GM21390 (cell line): Measurements from ENCODE around the gene TAF10.
A peak's percentile ranks its signal among the peaks of the same experiment; 100 is the strongest.

ENCODE experiments used
- ATAC-seq: cut with Tn5 transposase; IDR thresholded peaks from one replicate; pipeline ENCODE4 v1.9.1; 2021; ENCODE audit not compliant: unreplicated experiment

Gene TAF10

GRCh38 chr11:6609502-6610015 lies 2.5 kb downstream of the TAF10 start:
- ATAC-seq, result no peak

DNA sequence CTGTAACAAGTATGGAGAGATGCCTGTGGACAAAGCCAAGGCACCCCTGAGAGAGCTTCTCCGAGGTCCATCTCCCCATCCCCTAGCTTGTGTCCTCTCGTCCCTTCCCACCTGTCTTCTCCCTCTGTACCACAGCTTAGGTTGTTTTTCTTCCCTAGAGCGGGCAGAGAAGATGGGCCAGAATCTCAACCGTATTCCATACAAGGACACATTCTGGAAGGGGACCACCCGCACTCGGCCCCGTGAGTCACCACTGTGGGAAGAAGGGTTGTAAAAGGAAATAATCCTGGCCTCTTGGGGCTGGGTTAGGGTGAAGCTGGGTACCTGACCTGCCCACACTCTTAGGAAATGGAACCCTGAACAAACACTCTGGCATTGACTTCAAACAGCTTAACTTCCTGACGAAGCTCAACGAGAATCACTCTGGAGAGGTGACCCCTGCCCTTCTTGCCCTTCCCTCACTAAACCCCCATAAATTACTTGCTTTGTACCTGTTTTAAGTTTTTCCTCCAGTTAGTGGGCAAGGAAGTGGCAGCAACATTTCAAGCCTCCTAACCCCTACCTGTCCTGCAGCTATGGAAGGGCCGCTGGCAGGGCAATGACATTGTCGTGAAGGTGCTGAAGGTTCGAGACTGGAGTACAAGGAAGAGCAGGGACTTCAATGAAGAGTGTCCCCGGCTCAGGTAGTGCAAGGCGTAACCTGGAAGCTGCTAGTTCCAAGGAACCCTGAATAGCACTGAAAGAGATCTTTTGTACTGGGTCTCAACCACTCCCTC lies 3.1 kb downstream of the TAF10 start:
- ATAC-seq, result no peak

GRCh38 chr11:6608011-6608410 lies 4.0 kb downstream of the TAF10 start:
- ATAC-seq, result no peak

DNA sequence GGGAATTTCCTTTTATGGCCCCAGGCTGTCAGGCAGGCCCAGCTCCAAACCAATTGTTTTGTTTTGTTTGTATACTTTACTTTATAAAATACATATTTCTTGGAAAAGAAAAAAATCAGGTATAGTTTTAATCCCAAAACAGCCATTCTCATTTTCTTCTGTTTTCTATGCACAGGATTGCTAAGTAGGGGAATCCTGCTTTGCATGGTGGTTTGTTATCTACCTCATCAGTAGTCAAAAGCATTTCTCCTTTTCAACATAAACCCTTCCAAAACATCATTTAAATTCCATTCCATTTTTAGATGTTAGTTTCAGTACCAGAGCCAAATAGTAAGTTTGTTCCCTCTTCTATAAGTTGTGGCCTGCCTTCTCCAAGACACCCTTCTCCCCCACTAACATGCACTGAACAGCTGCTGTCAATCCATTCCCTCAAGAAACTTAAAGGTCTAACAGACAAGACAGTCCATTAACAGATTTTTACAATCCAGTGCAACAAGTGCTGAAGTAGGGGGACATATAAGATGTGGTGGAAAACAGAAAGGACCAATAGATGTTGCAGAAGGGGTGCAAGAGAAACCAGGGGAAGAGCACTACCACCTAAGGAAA lies 4.7 kb downstream of the TAF10 start:
- ATAC-seq, result no peak

DNA sequence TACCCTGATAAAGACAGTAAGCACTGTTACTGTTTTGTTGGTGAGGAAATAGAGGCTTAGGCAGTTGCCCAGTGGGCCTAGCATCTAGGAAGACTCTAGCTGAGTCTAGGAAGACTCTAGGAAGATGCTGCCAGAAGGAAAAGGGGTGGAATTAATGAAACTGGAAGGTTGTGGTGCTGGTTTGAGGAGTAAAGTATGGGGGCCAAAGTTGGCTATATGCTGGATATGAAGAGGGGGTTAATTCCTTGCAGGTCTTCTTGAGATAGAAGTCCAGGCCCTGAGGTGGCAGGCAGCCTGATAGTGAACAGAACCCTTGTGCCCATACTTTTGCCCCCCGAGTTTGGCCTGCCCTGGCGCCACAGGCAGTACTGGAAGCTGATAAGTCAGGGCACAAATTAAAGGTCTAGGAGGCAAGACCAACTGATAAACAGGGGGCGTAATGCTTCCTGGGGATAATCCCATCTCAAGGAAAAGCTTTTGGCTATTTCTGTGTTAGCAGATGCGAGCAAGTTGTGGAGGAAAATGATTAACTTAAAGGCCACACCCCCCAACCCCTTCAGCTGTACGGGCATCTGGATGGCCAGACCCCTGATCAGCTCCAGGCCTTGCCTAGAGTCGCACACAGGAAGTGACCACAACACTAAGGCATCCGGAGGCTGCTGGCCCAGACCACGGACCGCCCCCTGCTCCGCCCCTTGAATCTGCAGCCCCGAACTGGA lies 5.4 kb downstream of the TAF10 start:
- peak; percentile 37 for ATAC-seq

- no peak for ATAC-seq
These were observed 7.2 kb downstream of the TAF10 start for GRCh38 chr11:6604790-6605189.

DNA sequence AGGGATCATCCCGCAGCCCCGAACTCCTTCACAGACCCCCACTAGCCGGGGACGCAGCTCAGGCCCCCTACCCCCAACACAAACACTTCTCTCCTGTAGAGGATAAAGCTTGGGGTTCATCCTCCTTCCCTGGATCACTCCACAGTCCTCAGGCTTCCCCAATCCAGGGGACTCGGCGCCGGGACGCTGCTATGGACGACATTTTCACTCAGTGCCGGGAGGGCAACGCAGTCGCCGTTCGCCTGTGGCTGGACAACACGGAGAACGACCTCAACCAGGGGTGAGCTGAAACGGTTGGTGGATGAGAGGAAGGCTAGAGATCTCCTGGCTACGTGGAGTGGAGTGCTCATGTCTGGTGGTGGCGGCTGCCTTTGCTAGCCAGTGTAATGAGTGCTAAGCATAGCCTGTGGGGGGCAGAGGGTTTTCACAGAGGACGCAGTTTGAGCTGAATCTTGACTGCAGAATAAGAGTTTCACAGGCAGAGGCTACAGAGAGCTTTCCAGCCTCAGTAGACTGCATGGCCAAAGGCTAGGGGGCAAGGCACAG lies 7.9 kb downstream of the TAF10 start:
- ATAC-seq, result peak; percentile 36

DNA sequence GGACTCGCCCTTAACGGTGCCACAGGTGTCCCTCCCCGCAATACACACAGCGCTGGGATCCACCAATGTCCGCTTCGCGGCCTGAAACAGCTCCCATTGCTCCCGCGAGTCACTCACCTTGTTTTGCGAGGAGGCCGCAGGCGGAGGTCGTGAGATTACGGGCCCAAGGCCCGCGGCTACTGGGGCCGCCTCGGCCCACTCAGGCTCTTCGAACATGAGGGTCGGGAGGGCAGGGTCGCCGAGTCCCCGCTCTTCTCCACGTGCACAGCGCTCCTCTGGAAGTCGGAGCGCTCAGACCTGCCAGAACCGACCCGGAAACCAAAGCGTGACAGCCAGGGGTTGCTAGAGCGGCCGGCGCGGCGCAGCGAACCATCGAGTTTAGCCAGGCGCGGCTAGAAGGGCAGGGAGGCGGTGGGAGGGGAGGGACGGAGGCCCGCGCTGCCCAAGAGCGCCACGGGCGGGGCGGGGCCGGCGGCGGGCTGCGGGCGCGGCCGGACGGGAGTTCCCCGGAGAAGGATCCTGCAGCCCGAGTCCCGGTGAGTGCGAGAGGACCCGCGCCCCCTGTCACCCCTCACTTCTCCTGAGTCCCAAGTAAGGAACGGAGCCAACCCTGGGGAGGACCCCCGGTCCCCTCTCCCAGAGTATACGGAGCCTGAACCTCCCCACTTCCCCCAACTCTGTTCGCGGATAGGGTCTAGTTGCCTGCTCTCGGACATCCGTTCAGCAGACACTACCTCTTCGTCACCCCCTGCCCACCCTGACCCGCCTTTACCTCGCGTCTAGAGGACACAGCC lies 8.5 kb downstream of the TAF10 start, which contains the start of the genes ILK and RRP8:
Gene ILK (plus strand): TSS at position 488 of the 794 bp plus-strand sequence. CDS start 498 bp downstream, outside the sequence.
Gene RRP8 (minus strand): TSS at position 330 of the 794 bp plus-strand sequence. CDS start 114 bp downstream, at position 216.
- ATAC-seq, result peak; percentile 75

DNA sequence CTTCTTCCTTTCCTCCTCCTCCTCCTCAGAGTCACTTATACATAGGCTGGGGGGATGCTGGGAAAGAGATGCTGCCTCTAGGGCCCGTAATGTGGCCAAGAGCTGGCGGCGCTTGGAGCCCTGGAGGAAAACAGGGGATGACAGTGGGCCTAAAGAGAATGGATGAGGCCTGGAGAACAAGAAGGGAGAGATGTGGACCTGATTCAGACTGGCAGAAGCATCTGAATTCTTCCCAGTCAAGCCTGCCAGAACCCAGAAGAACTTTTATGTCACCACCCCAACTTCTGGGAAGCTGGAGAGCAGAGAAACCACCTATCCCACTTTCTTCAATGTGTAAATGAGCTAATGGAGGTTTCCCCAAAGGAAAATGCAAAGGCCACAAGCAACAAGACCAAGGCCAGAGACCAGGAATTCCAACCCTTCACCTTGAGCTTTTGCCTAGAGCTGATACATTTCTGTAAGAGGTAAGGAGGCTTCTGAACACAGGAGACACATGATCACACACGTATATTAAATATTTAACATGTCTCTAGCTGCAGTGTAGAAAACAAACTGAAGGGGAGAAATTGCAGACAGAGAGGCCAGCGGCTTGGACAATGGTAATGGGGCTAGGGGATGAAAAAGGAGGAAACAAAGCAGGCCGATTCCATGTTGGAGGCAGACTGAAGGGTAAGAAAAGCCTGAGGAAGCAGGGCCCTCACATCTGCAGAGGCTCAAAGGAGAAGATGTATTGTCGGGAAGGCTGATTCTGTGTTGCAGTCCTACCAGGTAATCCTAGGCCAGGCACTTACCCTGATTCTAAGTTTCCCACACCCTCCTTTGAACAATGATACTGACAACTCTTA lies 9.7 kb downstream of the TAF10 start:
- no peak for ATAC-seq

GRCh38 chr11:6601041-6601461 lies 11.0 kb downstream of the TAF10 start:
- no peak for ATAC-seq

GRCh38 chr11:6599881-6600390 lies 12.1 kb downstream of the TAF10 start:
- no peak for ATAC-seq

- ATAC-seq, result no peak
These were observed 12.6 kb downstream of the TAF10 start for GRCh38 chr11:6599449-6599848.

- ATAC-seq, result no peak
These were observed 13.5 kb downstream of the TAF10 start for GRCh38 chr11:6598555-6598954.

GRCh38 chr11:6596239-6596877 lies 15.7 kb downstream of the TAF10 start:
- ATAC-seq, result no peak

GRCh38 chr11:6594142-6594768 lies 17.8 kb downstream of the TAF10 start:
- ATAC-seq, result no peak

DNA sequence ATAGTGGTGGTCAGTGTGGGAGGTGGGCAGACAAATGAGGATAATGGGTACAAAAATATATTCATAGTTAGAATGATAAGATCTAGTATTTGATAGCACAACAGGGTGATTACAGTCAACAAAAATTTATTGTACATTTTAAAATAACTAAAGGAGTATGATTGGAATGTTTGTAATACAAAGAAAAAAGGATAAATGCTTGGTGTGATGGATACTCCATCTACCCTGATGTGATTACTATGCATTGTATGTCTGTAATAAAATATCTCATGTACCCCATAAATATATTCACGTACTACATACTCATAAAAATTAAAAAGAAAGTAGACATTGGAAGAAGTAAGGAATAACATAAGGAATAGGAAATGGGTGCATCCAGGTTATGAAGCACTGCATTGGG lies 24.0 kb downstream of the TAF10 start:
- no peak for ATAC-seq

DNA sequence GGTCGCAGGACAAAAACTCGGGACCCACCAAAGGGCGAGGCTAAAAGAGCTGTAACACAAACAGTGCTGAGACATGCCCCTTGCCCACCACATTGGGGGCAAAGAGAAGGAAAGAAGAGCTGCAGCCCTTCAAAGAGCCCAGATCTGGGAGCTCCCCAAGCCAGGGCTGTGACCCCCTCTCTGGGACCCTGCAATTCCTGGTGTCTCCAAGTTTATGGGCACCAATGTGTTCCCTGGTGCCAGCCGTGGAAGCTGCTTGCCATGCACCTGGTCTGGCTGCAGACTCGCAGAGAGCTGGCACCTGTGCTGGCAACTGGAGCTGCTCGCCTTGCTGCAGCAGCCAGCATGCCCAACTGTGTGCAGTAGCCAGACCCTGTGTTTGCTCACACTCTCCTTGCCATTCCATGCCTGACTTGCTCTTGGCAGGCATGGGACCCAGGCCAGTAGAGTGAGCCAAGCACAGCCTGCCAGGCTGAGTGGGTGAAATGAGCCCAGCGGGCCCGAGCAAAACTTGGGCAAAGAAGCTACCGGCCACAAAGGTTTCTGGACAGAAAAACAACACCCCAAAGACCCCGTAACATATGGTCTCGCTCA lies 24.6 kb downstream of the TAF10 start:
- no peak for ATAC-seq
